ENCODE data around the gene MYL6B.

DNA sequence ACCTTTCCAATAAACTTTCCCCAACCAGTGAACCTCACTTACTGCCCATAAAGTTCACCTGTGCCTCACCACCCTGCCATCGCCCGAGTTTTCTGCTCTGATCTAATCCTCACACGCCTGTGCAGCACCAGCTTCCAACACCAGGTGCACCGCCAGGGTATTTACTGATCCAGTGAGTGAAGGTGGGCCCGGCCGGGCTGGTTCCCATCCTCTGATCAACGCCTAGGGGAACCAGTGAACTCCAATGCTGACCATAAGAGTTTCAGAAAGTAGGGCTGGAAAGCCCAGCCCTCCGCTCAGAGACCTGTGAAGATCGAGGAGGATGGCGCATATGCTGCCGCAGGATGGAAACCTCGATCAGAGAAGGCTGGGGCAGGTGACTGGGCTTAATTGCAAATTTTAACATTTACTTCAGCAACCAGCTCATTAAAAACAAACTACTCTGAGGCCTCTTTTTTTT lies 685 bp upstream of the MYL6B start:
- no peak for TF ChIP-seq EZH2 (IDR thresholded peaks at IDR 0.05)
- TF ChIP-seq, protein P1, sequence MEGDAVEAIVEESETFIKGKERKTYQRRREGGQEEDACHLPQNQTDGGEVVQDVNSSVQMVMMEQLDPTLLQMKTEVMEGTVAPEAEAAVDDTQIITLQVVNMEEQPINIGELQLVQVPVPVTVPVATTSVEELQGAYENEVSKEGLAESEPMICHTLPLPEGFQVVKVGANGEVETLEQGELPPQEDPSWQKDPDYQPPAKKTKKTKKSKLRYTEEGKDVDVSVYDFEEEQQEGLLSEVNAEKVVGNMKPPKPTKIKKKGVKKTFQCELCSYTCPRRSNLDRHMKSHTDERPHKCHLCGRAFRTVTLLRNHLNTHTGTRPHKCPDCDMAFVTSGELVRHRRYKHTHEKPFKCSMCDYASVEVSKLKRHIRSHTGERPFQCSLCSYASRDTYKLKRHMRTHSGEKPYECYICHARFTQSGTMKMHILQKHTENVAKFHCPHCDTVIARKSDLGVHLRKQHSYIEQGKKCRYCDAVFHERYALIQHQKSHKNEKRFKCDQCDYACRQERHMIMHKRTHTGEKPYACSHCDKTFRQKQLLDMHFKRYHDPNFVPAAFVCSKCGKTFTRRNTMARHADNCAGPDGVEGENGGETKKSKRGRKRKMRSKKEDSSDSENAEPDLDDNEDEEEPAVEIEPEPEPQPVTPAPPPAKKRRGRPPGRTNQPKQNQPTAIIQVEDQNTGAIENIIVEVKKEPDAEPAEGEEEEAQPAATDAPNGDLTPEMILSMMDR (IDR thresholded peaks at IDR 0.05): peak; percentile 63
